Uterus (tissue), 2 donors: Measurements from ENCODE around the gene HOMER1.

Source experiments
- POLR2A ChIP-seq, 2 donors: fragments of 450-650 bp; IDR thresholded peaks; one replicate each; pipeline ENCODE4 v1.6.1; 2016; ENCODE audit warnings: antibody characterized with exemption in 2 of 2, mild to moderate bottlenecking in 1 of 2, moderate library complexity in 1 of 2
- TF ChIP-seq, protein P1 (sequence below), 4 experiments: fragments of 200-600 bp in 2 of 4; fragments of 450-650 bp in 2 of 4; sonication (generic) in 2 of 4; IDR thresholded peaks; one replicate each; pipeline ENCODE4 v1.5.1; 2016 to 2019; ENCODE audit warnings: antibody characterized with exemption in 4 of 4, mild to moderate bottlenecking in 2 of 4, moderate library complexity in 1 of 4

GRCh38 chr5:79547982-79548381 lies 34.0 kb upstream of the HOMER1 start:
- TF ChIP-seq POLR2A (IDR thresholded peaks at IDR 0.05), result no peak
- TF ChIP-seq, protein P1, sequence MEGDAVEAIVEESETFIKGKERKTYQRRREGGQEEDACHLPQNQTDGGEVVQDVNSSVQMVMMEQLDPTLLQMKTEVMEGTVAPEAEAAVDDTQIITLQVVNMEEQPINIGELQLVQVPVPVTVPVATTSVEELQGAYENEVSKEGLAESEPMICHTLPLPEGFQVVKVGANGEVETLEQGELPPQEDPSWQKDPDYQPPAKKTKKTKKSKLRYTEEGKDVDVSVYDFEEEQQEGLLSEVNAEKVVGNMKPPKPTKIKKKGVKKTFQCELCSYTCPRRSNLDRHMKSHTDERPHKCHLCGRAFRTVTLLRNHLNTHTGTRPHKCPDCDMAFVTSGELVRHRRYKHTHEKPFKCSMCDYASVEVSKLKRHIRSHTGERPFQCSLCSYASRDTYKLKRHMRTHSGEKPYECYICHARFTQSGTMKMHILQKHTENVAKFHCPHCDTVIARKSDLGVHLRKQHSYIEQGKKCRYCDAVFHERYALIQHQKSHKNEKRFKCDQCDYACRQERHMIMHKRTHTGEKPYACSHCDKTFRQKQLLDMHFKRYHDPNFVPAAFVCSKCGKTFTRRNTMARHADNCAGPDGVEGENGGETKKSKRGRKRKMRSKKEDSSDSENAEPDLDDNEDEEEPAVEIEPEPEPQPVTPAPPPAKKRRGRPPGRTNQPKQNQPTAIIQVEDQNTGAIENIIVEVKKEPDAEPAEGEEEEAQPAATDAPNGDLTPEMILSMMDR (IDR thresholded peaks at IDR 0.05), result no peak
